SU-DHL-6 (cell line): Measurements from ENCODE around the gene CTNNA2.

ENCODE experiments used
- H2AFZ ChIP-seq: fragments of 200-600 bp; sonication (generic); 2 replicates; pipeline ENCODE4 v1.6.1; 2014; ENCODE audit warnings: low read depth, mild to moderate bottlenecking, moderate library complexity, mixed read lengths, antibody characterized with exemption, low read length; ENCODE audit not compliant: severe bottlenecking
- H3F3A ChIP-seq: fragments of 200-600 bp; shearing (Covaris generic); 2 replicates; pipeline ENCODE4 v1.6.0; 2016; ENCODE audit warnings: antibody characterized with exemption, mild to moderate bottlenecking; ENCODE audit not compliant: insufficient read depth
- H3K27ac ChIP-seq: fragments of 200-600 bp; sonication (generic); 2 replicates; pipeline ENCODE4 v1.5.1; 2016; ENCODE audit warnings: low read depth, mild to moderate bottlenecking, low read length, moderate library complexity, mixed read lengths
- H3K27me3 ChIP-seq: fragments of 200-600 bp; sonication (generic), shearing (Covaris generic); 2 replicates; pipeline ENCODE4 v1.6.0; 2014; ENCODE audit warnings: mild to moderate bottlenecking, low read length
- H3K36me3 ChIP-seq: fragments of 200-600 bp; sonication (generic); 2 replicates; pipeline ENCODE4 v1.6.1; 2014; ENCODE audit warnings: mild to moderate bottlenecking, low read length, mixed read lengths
- H3K4me2 ChIP-seq: fragments of 300-600, 200-600 bp; shearing (Covaris generic), sonication (generic); 2 replicates; pipeline ENCODE4 v1.6.0; 2014; ENCODE audit warnings: low read length, low read depth, mild to moderate bottlenecking; ENCODE audit not compliant: poor library complexity, severe bottlenecking
- H3K4me3 ChIP-seq: fragments of 200-600 bp; sonication (generic); 2 replicates; pipeline ENCODE4 v1.5.1; 2014; ENCODE audit warnings: antibody characterized with exemption, low read length, mild to moderate bottlenecking, mixed read lengths; ENCODE audit not compliant: insufficient read depth, poor library complexity, severe bottlenecking
- H3K79me2 ChIP-seq: fragments of 200-600 bp; sonication (generic); 2 replicates; pipeline ENCODE4 v1.6.1; 2014; ENCODE audit warnings: mild to moderate bottlenecking, low read length, moderate library complexity; ENCODE audit not compliant: insufficient read depth
- H3K9ac ChIP-seq: fragments of 200-600 bp; sonication (generic); 2 replicates; pipeline ENCODE4 v1.7.0; 2014; ENCODE audit warnings: mild to moderate bottlenecking, low read length
- H3K9me2 ChIP-seq: fragments of 200-600 bp; sonication (generic); replicated peaks from 2 replicates; pipeline ENCODE4 v1.6.1; 2014; ENCODE audit warnings: low read length; ENCODE audit not compliant: insufficient read depth
- H3K9me3 ChIP-seq: fragments of 200-600 bp; sonication (generic); 2 replicates; pipeline ENCODE4 v1.6.1; 2014; ENCODE audit warnings: low read length, mixed read lengths; ENCODE audit not compliant: insufficient read depth
- H4K20me1 ChIP-seq: fragments of 200-600 bp; sonication (generic); 2 replicates; pipeline ENCODE4 v1.6.1; 2014; ENCODE audit warnings: low read depth, mild to moderate bottlenecking, antibody characterized with exemption, low read length, moderate library complexity, mixed read lengths
- CTCF ChIP-seq: fragments of 200-600 bp; sonication (generic); IDR thresholded peaks from one replicate; pipeline ENCODE4 v1.5.1; 2017; ENCODE audit warnings: antibody characterized with exemption, mild to moderate bottlenecking, low read length, moderate library complexity; ENCODE audit not compliant: insufficient read depth, poor library complexity, severe bottlenecking
- EZH2phosphoT487 ChIP-seq: fragments of 200-600 bp; sonication (generic), shearing (Covaris generic); conservative IDR thresholded peaks from 2 replicates; pipeline ENCODE4 v1.6.1; 2018; ENCODE audit warnings: mild to moderate bottlenecking, antibody characterized with exemption, low read length, moderate library complexity, mixed read lengths

Gene CTNNA2

GRCh38 chr2:80323610-80324009 is 810.8 kb downstream of the CTNNA2 start:
- H3K27ac ChIP-seq: no peak overlapping the region
- no peaks in the 10 kb centered on the region for H3K9me2 ChIP-seq
- no peaks in the 10 kb centered on the region for H3K9me3 ChIP-seq
- no peaks in the 10 kb centered on the region for H4K20me1 ChIP-seq
- H3K4me2 ChIP-seq: no peak overlapping the region
- no peak overlapping the region for H2AFZ ChIP-seq
- H3K36me3 ChIP-seq: no peaks in the 10 kb centered on the region
- H3K4me3 ChIP-seq: no peak overlapping the region
- H3K9ac ChIP-seq: no peak overlapping the region
- 0 out of 2 replicates have a peak, but pooled peaks cover 3% of the 10 kb centered on the region for H3K27me3 ChIP-seq
- H3K79me2 ChIP-seq: no peaks in the 10 kb centered on the region
- no peaks in the 10 kb centered on the region for H3F3A ChIP-seq
- no peak for TF ChIP-seq EZH2phosphoT487
- TF ChIP-seq CTCF: no peak

- no peaks in the 10 kb centered on the region for H3F3A ChIP-seq
- TF ChIP-seq CTCF: no peak
- no peak for TF ChIP-seq EZH2phosphoT487
- no peaks in the 10 kb centered on the region for H3K9me2 ChIP-seq
- H2AFZ ChIP-seq: no peak overlapping the region
- no peak overlapping the region for H3K27ac ChIP-seq
- no peak overlapping the region for H3K4me3 ChIP-seq
- H3K4me2 ChIP-seq: no peak overlapping the region
- H3K27me3 ChIP-seq: 0 out of 2 replicates have a peak, but pooled peaks cover 3% of the 10 kb centered on the region
- no peaks in the 10 kb centered on the region for H3K79me2 ChIP-seq
- no peaks in the 10 kb centered on the region for H4K20me1 ChIP-seq
- no peaks in the 10 kb centered on the region for H3K36me3 ChIP-seq
- H3K9ac ChIP-seq: no peak overlapping the region
- no peaks in the 10 kb centered on the region for H3K9me3 ChIP-seq
These were observed 811.7 kb downstream of the CTNNA2 start for GRCh38 chr2:80324525-80324924.

GRCh38 chr2:80326214-80326613 is 813.4 kb downstream of the CTNNA2 start:
- Histone ChIP-seq H3K9ac (no peak overlapping the region), H3K9me2 (no peaks in the 10 kb centered on the region), H3F3A (no peaks in the 10 kb centered on the region), H2AFZ (no peak overlapping the region), H3K4me2 (no peak overlapping the region), H3K4me3 (no peak overlapping the region), H3K36me3 (no peaks in the 10 kb centered on the region), H3K9me3 (no peaks in the 10 kb centered on the region), H4K20me1 (no peaks in the 10 kb centered on the region), H3K27me3 (0 out of 2 replicates have a peak, but pooled peaks cover 3% of the 10 kb centered on the region), H3K79me2 (no peaks in the 10 kb centered on the region), H3K27ac (no peak overlapping the region)
- TF ChIP-seq CTCF: no peak
- no peak for TF ChIP-seq EZH2phosphoT487
